Large intestine (tissue), 3 donors: ENCODE results near the gene CPNE1. TPM values are rescaled to one million over a fixed set of nuclear protein-coding genes. Genes with fewer than 3 reads are reported as not detected.
A peak's percentile ranks its signal among the peaks of the same experiment; 100 is the strongest.

Experiments used
- DNase-seq, 2 donors: peaks; one replicate each; pipeline versions ENCODE4 v3.0.0 to v3.0.0-alpha.2; 2013
- H3K27ac ChIP-seq: one replicate; pipeline ENCODE4 v1.5.1; 2013; ENCODE audit warnings: low read length
- H3K27me3 ChIP-seq: 2 replicates; pipeline ENCODE4 v1.6.1; 2013; ENCODE audit warnings: low read length; ENCODE audit not compliant: control insufficient read depth, insufficient read depth
- H3K36me3 ChIP-seq: 2 replicates; pipeline ENCODE4 v1.6.1; 2013; ENCODE audit warnings: low read length; ENCODE audit not compliant: control insufficient read depth, insufficient read depth
- H3K4me1 ChIP-seq: one replicate; pipeline ENCODE4 v1.6.1; 2013; ENCODE audit warnings: low read length; ENCODE audit not compliant: control insufficient read depth, insufficient read depth
- H3K4me3 ChIP-seq: one replicate; pipeline ENCODE4 v1.5.1; 2013; ENCODE audit warnings: low read length
- H3K9me3 ChIP-seq: one replicate; pipeline ENCODE4 v1.6.1; 2013; ENCODE audit warnings: mild to moderate bottlenecking, low read depth, low read length, moderate library complexity; ENCODE audit not compliant: control insufficient read depth
- WGBS: methylation state at CpG from one replicate; pipeline ENCODE4 v1.1.5; 2013; ENCODE audit warnings: low lambda C conversion rate; ENCODE audit not compliant: insufficient coverage; 5-methylcytosine and 5-hydroxymethylcytosine counted together
- polyA plus RNA-seq: library from polyadenylated mRNA; unstranded; fragments of 120-200 nt; gene quantifications from one replicate; pipeline ENCODE4 v1.2.1, GENCODE V29; 2013

Gene CPNE1
- polyA plus RNA-seq, 1 donor = 150 TPM

DNA sequence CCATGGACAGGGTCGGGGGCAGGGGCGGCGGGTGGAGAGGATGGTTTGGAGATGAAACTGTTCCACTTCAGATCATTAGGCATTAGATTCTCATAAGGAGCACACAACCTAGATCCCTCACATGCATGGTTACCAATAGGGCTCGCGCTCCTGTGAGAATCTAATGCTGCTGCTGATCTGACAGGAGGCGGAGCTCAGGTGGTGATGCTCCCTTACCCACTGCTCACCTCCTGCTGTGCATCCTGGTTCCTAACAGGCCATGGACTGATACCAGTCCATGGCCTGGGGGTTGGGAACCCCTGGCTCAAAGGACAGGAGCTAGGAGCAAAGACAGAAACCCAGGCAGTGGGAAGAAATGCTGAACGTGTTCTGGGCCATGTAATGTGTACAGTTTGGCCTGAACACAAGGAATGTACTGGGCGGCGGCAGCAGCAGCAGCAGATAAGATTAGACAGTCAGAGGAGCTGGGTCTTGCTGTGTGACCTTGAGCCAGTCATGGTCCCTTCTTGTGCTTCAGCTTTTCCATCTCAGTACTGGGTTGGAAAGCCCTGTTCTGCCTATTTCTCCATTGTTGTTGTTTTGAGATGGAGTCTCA, 53.8 kb downstream of the CPNE1 start:
- Histone ChIP-seq H3K9me3 (peaks cover 1% of the 10 kb centered on the region), H3K4me3 (no peak overlapping the region), H3K27ac (no peak overlapping the region), H3K4me1 (peaks cover 4% of the 10 kb centered on the region), H3K27me3 (peaks cover 4% of the 10 kb centered on the region), H3K36me3 (no peaks in the 10 kb centered on the region)
- no peak for DNase-seq
- no CpG with 5 or more reads among the region's 9 CpGs for WGBS

- no peak overlapping the region for H3K4me3 ChIP-seq
- DNase-seq = no peak
- WGBS = no CpG with 5 or more reads among the region's 14 CpGs
- H3K27me3 ChIP-seq = peaks cover 3% of the 10 kb centered on the region
- H3K9me3 ChIP-seq = no peaks in the 10 kb centered on the region
- peaks cover 4% of the 10 kb centered on the region for H3K4me1 ChIP-seq
- H3K27ac ChIP-seq = no peak overlapping the region
- H3K36me3 ChIP-seq = no peaks in the 10 kb centered on the region
Measured at GRCh38 chr20:35607003-35607735, 57.5 kb downstream of the CPNE1 start.

DNA sequence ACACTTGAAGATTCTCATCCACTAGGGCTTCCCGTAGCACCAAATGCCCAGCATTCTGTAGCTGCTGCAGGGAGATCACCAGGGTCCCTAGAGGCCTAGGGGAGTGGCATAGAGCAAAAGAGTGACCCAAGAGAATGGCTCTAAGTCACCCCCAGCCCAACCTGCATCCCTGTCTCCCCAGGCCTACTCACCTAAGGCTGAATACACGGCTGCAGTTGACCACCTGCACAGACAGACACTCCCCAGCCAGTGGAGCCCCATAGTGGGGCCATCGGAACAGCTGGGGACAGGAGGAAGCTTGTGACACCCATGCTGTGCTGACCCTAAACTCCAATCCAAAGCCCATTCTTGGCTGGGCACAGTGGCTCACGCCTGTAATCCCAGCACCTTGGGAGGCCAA, 58.6 kb downstream of the CPNE1 start:
- Histone ChIP-seq H3K36me3 (no peaks in the 10 kb centered on the region), H3K27me3 (peaks cover 14% of the 10 kb centered on the region), H3K9me3 (no peaks in the 10 kb centered on the region), H3K4me3 (no peak overlapping the region), H3K4me1 (peaks cover 10% of the 10 kb centered on the region), H3K27ac (no peak overlapping the region)
- no CpG with 5 or more reads among the region's 4 CpGs for WGBS
- no peak for DNase-seq

DNA sequence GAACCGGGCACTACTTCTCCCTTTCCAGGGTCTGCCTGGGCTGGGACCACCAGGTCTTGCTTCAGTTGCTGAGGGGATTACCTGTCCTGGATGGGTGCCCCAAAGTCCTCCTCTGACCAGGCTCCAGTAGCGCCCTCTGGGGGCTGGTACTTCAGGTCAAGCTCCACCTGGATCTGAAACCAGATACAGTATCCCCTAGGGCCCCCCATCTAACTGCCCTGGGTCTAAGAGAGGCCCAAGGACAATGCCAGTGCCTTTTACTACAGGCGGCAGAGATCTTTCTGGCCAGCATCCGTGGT, 60.3 kb downstream of the CPNE1 start:
- peak in 1 of 2 donors; percentile 44 for DNase-seq

DNA sequence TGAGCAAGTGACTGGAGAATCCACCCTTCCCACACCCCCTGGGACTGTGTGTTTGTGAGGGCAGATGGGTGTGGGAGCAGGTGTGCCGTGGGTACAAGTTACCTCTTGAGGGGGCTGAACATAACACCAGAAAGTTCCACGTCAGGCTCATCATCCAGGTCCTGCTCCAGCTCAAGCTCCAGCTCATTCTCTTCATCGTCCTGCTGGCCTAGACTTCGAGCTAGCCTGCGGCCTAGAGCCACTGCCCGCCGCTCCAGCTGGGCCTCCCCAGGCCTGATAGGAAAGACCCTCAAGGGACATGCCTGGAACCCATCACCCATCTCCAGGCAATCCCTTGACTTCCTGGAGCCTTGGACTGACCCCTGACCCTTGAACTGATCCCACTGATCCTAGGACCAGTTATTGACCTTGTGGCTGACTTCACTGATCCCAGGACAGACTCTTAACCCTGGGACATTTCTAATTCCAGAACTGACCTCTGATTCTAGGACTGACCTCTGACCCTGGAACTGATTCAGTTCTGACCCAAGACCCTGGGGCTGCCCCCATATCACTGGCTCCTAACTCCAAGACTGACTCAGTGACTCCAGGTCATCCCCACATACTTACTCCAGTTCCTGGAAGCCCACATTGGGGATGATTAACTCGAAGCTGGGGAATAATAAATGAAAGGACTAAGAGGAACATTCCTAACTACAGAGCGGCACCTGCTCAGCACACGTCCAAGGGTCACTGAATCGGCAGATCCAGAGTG, 60.8 kb downstream of the CPNE1 start:
- peaks cover 28% of the 10 kb centered on the region for H3K27me3 ChIP-seq
- WGBS = no CpG with 5 or more reads among the region's 11 CpGs
- H3K27ac ChIP-seq = no peak overlapping the region
- H3K36me3 ChIP-seq = no peaks in the 10 kb centered on the region
- peak in 1 of 2 donors; percentile 49 for DNase-seq
- peaks cover 2% of the 10 kb centered on the region for H3K9me3 ChIP-seq
- H3K4me3 ChIP-seq = no peak overlapping the region
- H3K4me1 ChIP-seq = peaks cover 16% of the 10 kb centered on the region

More for the DNA sequence above, 60.3 kb downstream of the CPNE1 start:
- H3K36me3 ChIP-seq = no peaks in the 10 kb centered on the region
- peaks cover 2% of the 10 kb centered on the region for H3K9me3 ChIP-seq
- peaks cover 28% of the 10 kb centered on the region for H3K27me3 ChIP-seq
- no CpG with 5 or more reads among the region's 4 CpGs for WGBS
- H3K27ac ChIP-seq = no peak overlapping the region
- peaks cover 16% of the 10 kb centered on the region for H3K4me1 ChIP-seq
- H3K4me3 ChIP-seq = no peak overlapping the region

DNA sequence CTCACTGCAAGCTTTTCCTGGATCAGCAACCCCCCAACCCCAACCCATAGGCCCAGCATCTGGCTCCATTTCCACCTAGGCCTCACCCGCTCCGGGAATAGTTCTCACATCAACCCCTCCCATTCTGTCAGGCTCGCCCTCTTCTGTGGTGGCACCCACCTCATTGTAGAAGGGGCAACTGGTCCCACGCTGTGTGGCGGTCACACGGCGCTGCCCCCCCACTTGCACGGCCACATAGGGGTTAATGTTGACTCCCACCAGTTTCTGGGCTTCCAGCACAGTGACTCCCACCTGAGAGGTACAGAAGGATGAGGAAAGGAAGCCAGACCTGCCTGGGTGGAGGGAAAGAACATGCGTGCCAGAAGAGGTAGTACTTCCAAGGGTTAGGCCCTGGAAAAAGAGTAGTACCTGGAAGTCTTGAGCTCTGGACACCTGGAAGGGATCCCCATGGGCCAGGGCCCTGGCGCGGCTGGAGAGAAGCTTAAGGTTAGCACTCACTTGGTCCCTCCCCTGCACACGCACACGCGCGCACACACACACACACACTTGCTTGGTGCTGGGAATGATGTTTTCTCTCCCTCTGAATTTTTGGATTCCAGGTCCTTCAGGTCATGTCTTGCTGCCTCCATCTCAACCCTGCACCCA, 61.7 kb downstream of the CPNE1 start:
- Histone ChIP-seq H3K27ac (no peak overlapping the region), H3K9me3 (peaks cover 2% of the 10 kb centered on the region), H3K4me1 (peaks cover 16% of the 10 kb centered on the region), H3K27me3 (peaks cover 28% of the 10 kb centered on the region), H3K36me3 (no peaks in the 10 kb centered on the region), H3K4me3 (no peak overlapping the region)
- no peak for DNase-seq
- WGBS = no CpG with 5 or more reads among the region's 15 CpGs

- Histone ChIP-seq H3K4me3 (peak overlapping the region; percentile 12), H3K9me3 (peaks cover 2% of the 10 kb centered on the region), H3K27ac (no peak overlapping the region), H3K27me3 (peaks cover 28% of the 10 kb centered on the region), H3K4me1 (peaks cover 16% of the 10 kb centered on the region), H3K36me3 (no peaks in the 10 kb centered on the region)
- WGBS = no CpG with 5 or more reads among the region's 30 CpGs
- DNase-seq = no peak
Measured at GRCh38 chr20:35601990-35602389, 62.7 kb downstream of the CPNE1 start.

- no peaks in the 10 kb centered on the region for H3K36me3 ChIP-seq
- WGBS = no CpG with 5 or more reads among the region's 103 CpGs
- no peak overlapping the region for H3K27ac ChIP-seq
- H3K4me3 ChIP-seq = peak overlapping the region; percentile 39
- H3K9me3 ChIP-seq = peaks cover 2% of the 10 kb centered on the region
- peak; percentile 77 to 83 for DNase-seq
- peaks cover 16% of the 10 kb centered on the region for H3K4me1 ChIP-seq
- peaks cover 28% of the 10 kb centered on the region for H3K27me3 ChIP-seq
Measured at GRCh38 chr20:35600993-35601973, 63.4 kb downstream of the CPNE1 start.

DNA sequence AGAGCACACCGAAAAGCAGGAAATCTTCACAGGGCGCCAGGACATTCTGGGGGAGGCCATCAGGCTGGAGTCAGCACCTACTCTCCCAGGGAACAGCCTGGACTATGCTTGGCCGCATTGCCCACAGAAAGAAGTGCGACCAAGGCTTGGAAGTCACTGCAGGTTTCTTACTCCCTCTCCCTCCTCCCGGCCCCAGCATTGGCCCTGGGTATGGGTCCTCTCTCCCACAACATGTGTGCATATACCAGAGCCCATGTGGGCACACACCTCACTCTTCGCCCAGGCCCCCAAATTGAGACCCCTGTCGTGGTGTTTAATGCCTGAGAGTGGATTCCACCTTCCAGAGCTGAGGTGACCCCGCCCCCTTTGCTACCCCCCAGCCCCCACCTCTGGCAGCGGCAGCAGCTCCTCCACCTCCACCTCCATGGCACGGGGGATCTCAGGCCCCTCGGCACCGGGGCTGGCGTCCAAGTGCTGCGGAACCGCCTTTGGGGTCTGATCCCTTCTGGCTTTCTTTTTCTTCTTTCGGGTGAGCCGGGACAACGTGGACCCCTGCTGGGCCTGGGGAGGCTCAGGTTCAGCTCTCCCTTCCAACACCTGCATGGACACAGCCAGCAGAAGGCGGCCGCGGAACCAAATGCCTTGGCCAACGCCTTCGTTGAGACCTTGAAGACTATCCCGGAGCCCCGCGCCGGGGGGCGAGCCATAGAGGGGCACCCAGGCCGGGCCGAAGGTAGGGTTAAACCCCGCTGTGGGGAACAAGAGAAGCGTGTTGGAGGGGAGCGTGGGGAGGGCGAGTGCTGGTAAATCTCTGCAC, 64.3 kb downstream of the CPNE1 start:
- no CpG with 5 or more reads among the region's 34 CpGs for WGBS
- Histone ChIP-seq H3K9me3 (peaks cover 2% of the 10 kb centered on the region), H3K4me1 (peaks cover 16% of the 10 kb centered on the region), H3K27me3 (peaks cover 28% of the 10 kb centered on the region), H3K27ac (no peak overlapping the region), H3K36me3 (no peaks in the 10 kb centered on the region), H3K4me3 (peak overlapping the region; percentile 39)
- no peak for DNase-seq
